GM13976 (cell line): ENCODE measurements around the gene LRRC47.

Experiments used
- DNase-seq: peaks from one replicate; pipeline ENCODE4 v3.0.0; 2012; ENCODE audit warnings: low spot score
- in situ Hi-C: fragments of 300-500 bp; cut with MboI; formaldehyde crosslinking; loops from one replicate; pipeline ENCODE4 v1.12.0; 2022; ENCODE audit warnings: low sequenced_read_pairs, mixed read lengths, inconsistent platforms; ENCODE audit not compliant: unreplicated experiment
- TF ChIP-seq, protein P1 (sequence below): IDR thresholded peaks from 2 replicates; pipeline ENCODE4 v1.5.1; 2012; ENCODE audit warnings: borderline replicate concordance, mild to moderate bottlenecking; ENCODE audit not compliant: insufficient read depth; ENCODE audit errors: extremely low read depth, missing control alignments, control extremely low read depth

LRRC47 gene

DNA sequence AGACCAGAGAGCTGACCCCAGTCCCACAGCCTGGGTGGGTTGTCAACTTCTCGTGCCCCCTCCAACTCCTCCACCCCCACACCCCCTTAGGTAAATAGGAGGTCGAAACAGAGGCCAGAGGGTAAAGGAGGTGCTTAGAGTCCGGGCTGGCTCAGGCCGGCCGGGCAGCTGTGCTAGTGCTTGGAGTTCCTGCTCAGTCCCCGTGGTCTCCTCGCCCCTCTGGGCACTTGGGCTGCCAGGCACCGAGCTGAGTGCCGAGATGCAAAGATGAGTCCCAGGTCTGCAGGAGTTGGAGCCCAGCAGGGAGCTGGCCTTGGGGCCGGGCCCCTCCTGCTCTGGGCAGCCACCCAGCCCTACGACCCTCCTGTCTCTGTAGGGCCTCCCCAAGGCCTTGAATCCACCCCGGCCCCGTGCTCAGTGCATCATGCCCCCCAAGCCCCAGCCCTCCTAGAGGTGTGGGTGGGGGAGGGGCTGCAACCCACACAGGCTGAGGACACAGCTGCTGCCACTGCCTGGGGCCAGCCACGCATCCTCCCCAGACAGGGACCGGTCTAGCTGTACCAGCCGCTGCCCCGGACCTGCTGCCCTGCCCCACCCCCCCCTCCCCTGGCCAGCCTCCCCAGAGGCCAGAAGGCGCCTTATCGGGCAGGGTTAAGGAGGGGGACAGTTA is 21.9 kb downstream of the LRRC47 start:
- TF ChIP-seq, protein P1, sequence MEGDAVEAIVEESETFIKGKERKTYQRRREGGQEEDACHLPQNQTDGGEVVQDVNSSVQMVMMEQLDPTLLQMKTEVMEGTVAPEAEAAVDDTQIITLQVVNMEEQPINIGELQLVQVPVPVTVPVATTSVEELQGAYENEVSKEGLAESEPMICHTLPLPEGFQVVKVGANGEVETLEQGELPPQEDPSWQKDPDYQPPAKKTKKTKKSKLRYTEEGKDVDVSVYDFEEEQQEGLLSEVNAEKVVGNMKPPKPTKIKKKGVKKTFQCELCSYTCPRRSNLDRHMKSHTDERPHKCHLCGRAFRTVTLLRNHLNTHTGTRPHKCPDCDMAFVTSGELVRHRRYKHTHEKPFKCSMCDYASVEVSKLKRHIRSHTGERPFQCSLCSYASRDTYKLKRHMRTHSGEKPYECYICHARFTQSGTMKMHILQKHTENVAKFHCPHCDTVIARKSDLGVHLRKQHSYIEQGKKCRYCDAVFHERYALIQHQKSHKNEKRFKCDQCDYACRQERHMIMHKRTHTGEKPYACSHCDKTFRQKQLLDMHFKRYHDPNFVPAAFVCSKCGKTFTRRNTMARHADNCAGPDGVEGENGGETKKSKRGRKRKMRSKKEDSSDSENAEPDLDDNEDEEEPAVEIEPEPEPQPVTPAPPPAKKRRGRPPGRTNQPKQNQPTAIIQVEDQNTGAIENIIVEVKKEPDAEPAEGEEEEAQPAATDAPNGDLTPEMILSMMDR, result no peak

GRCh38 chr1:3773572-3774275 is 22.6 kb downstream of the LRRC47 start:
- TF ChIP-seq, protein P1, result no peak
- DNase-seq, result no peak
- in situ Hi-C loops, result no loop called here

More for the DNA sequence above, 21.9 kb downstream of the LRRC47 start:
- in situ Hi-C loops, result no loop called here
- no peak for DNase-seq

GRCh38 chr1:3772715-3773571 is 23.4 kb downstream of the LRRC47 start, which contains the start of gene SMIM1:
SMIM1 (plus strand) TSS chr1:3772749; CDS start chr1:3775374, 2,625 bp downstream.
- DNase-seq, result no peak
- TF ChIP-seq, protein P1, result no peak
- in situ Hi-C loops, result no loop called here

DNA sequence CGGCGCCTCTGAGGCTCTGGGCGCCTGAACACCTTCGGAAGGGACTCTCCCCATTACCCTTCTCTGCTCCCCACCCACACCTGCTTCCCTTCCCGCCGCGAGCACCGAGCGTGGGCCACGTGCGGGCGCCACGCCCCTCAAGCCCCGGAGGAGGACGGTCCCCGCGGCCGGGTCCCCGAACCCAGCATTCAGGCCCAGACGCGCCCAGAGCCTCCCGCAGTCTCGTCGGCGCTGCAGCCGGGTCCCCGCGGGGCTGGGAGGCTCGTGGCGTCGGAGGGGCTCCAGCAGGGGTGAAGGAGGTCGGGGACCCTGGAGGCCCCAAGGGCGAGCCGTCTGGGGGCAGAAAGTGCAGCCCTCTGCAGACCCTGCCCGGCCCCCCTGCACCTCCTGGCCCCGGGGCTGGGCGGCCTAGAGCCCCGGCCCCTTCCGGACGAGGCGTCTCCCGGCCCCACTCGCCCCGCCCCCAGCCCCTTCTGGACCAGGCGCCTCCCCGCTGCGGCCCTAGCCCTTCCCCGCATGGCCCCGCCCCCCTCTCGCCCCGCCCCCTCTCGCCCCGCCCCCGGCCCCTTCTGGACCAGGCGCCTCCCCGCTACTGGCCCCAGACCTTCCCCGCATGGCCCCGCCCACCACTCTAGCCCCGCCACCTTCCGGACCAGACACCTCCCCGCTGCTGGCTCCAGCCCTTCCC is 24.1 kb downstream of the LRRC47 start:
- peak; percentile 100 for DNase-seq
- TF ChIP-seq, protein P1, result no peak
- in situ Hi-C loops, result no loop called here

DNA sequence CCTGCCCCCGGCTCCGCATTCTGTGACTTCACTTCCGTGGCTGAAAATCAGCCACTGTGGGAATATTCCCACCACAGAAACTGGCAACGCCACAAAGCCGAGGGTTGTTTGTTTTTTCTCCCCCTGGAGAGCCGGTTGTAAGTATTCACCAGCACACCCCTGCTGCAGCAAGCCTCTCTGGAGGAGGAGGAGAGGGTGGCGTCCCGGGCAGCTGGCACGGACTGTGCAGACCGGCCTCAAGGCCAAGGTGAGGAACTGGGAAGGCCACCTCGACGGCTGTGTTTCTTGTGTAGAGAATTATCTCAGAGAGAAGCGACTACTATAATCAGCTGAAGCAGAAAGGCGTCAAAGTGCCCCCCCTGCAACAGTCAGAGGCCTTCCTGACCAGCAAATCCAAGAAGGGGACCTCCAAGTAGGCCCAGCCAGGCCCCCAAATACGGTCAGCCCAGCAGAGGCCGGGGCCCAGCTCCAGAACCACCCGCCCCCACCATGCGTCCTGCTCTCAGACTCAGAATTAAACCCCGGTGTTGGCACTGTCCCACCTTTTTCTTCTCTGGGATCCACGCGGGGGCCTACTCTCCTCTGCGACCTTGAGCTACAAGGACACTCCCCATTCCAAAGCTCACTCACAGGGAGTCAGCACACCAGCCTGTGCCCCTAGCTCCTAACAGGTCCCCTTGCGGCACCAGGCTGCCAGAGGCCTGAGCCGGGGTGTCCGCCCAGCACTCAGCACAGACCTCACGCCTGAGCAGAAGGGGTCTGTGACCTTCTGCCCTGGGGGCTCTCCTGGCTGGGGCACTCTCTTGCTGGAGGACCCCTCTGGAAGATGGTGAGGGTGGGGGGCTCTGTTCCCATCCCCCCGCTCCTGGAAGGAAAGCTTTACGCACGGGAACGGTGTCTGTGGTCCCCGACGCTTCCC is 24.9 kb downstream of the LRRC47 start:
- TF ChIP-seq, protein P1, result no peak
- in situ Hi-C loops, result no loop called here
- no peak for DNase-seq
